ENCODE measurements around the gene DCDC2C.

The DCDC2C gene

GRCh38 chr2:3840611-3841155, 137.3 kb downstream of the DCDC2C start:
- no peak for DNase-seq

- DNase-seq = no peak
Observed at GRCh38 chr2:3847397-3848052, 144.2 kb downstream of the DCDC2C start.

GRCh38 chr2:3848776-3849175, 145.4 kb downstream of the DCDC2C start:
- no peak for DNase-seq

- no peak for DNase-seq
Observed at GRCh38 chr2:3849213-3849612, 145.8 kb downstream of the DCDC2C start.

GRCh38 chr2:3857576-3857975, 154.2 kb downstream of the DCDC2C start:
- DNase-seq = no peak

GRCh38 chr2:3864943-3865865, 161.8 kb downstream of the DCDC2C start:
- no peak for DNase-seq

GRCh38 chr2:3867469-3867868, 164.1 kb downstream of the DCDC2C start:
- no peak for DNase-seq

- no peak for DNase-seq
Observed at GRCh38 chr2:3868012-3868805, 164.8 kb downstream of the DCDC2C start.

- DNase-seq = no peak
Observed at GRCh38 chr2:3870222-3870621, 166.8 kb downstream of the DCDC2C start.

GRCh38 chr2:3871002-3871401, 167.6 kb downstream of the DCDC2C start:
- DNase-seq = no peak

- no peak for DNase-seq
Observed at GRCh38 chr2:3872451-3872850, 169.1 kb downstream of the DCDC2C start.

GRCh38 chr2:3873899-3874298, 170.5 kb downstream of the DCDC2C start:
- DNase-seq = no peak

- no peak for DNase-seq
Observed at GRCh38 chr2:3876221-3876620, 172.8 kb downstream of the DCDC2C start.

GRCh38 chr2:3876685-3877084, 173.3 kb downstream of the DCDC2C start:
- DNase-seq = no peak

GRCh38 chr2:3885629-3886628, 182.6 kb downstream of the DCDC2C start:
- no peak for DNase-seq

- no peak for DNase-seq
Observed at GRCh38 chr2:3895021-3895420, 191.6 kb downstream of the DCDC2C start.

Measured in cerebellar nuclear complex (tissue), 1 donor.